CD4-positive, alpha-beta T cell (primary cell): ENCODE results near the gene CD36. TPM values are rescaled to one million over a fixed set of nuclear protein-coding genes. Genes with fewer than 3 reads are reported as not detected.

ENCODE experiments used
- ATAC-seq: fragments of 200-7000 bp; cut with Tn5 transposase; one replicate; pipeline ENCODE4 v1.10.0; 2022; ENCODE audit warnings: mild to moderate bottlenecking; ENCODE audit not compliant: poor library complexity
- CTCF ChIA-PET: fragments of 350-600 bp; sonication (Branson Sonifier 250); formaldehyde crosslinking; loops from one replicate; lab custom pipeline; 2021; ENCODE audit warnings: antibody characterized with exemption, inconsistent platforms; lab: Charles Lee
- POLR2A ChIA-PET: fragments of 350-600 bp; sonication (Branson Sonifier 250); formaldehyde crosslinking; loops from one replicate; lab custom pipeline; 2021; ENCODE audit warnings: antibody characterized with exemption, inconsistent platforms; lab: Charles Lee
- DNase-seq, 14 experiments: peaks; one replicate each; pipeline ENCODE4 v3.0.0-alpha.2; 2013 to 2020; ENCODE audit warnings: mixed read lengths in 2 of 14
- H3K27ac ChIP-seq, 2 donors: one replicate each; pipeline versions ENCODE4 v1.5.1 to v1.7.0; 2013; ENCODE audit warnings: low read length in 2 of 2, low read depth in 1 of 2, mild to moderate bottlenecking in 1 of 2
- H3K27me3 ChIP-seq, 2 experiments: 1 replicate in 1 of 2; 2 replicates in 1 of 2; pipeline versions ENCODE4 v1.6.1 to v1.7.0; 2013; ENCODE audit warnings: low read length in 2 of 2, control low read depth in 1 of 2, mild to moderate bottlenecking in 1 of 2, moderate library complexity in 1 of 2; ENCODE audit not compliant: insufficient read depth in 2 of 2, control insufficient read depth in 1 of 2
- H3K36me3 ChIP-seq: one replicate; pipeline ENCODE4 v1.6.1; 2013; ENCODE audit warnings: low read length, control low read depth; ENCODE audit not compliant: insufficient read depth
- H3K4me1 ChIP-seq: one replicate; pipeline ENCODE4 v1.6.1; 2013; ENCODE audit warnings: low read length, control low read depth; ENCODE audit not compliant: insufficient read depth
- H3K4me3 ChIP-seq: one replicate; pipeline ENCODE4 v1.5.1; 2013; ENCODE audit warnings: mild to moderate bottlenecking, low read length, moderate library complexity
- H3K9me3 ChIP-seq, 2 experiments: 1 replicate in 1 of 2; 2 replicates in 1 of 2; pipeline versions ENCODE4 v1.6.1 to v1.7.0; 2013; ENCODE audit warnings: low read length in 2 of 2, mild to moderate bottlenecking in 2 of 2, control low read depth in 1 of 2, moderate library complexity in 1 of 2; ENCODE audit not compliant: control insufficient read depth in 1 of 2, insufficient read depth in 1 of 2
- H3K27ac Mint-ChIP-seq: one replicate; pipeline ENCODE4 v1.8.0; 2020; ENCODE audit warnings: mixed read lengths
- H3K27me3 Mint-ChIP-seq: one replicate; pipeline ENCODE4 v1.8.0; 2021; ENCODE audit warnings: mixed read lengths
- H3K36me3 Mint-ChIP-seq: one replicate; pipeline ENCODE4 v1.8.0; 2021; ENCODE audit warnings: low read depth, mixed read lengths
- H3K4me1 Mint-ChIP-seq: one replicate; pipeline ENCODE4 v1.8.0; 2021; ENCODE audit warnings: low read depth, mixed read lengths
- H3K4me3 Mint-ChIP-seq: one replicate; pipeline ENCODE4 v1.8.0; 2020; ENCODE audit warnings: mild to moderate bottlenecking, mixed read lengths
- H3K9me3 Mint-ChIP-seq: one replicate; pipeline ENCODE4 v1.8.0; 2020; ENCODE audit warnings: mixed read lengths
- intact Hi-C, 2 experiments: fragments of 100-400 bp; cut with DNase I in 1 of 2; cut with micrococcal nuclease in 1 of 2; formaldehyde crosslinking; loops; one replicate each; pipeline versions ENCODE4 v1.15.1 to v1.9.0; 2023 to 2025; cut with DNase I, micrococcal nuclease
- total RNA-seq, 174 experiments: library from RNA in 2 of 174; stranded (reverse) in 2 of 174; gene quantifications; one replicate each; pipeline ENCODE4 v1.2.3 and lab custom pipeline; 2021 to 2026
- TF ChIP-seq, protein P1 (sequence below): fragments of 200-600 bp; IDR thresholded peaks from one replicate; pipeline ENCODE4 v1.8.0; 2022; ENCODE audit warnings: antibody characterized with exemption, mild to moderate bottlenecking

Gene CD36
- total RNA-seq, 2 experiments from 2014 or later, result 1.4 to 1.7 TPM

DNA sequence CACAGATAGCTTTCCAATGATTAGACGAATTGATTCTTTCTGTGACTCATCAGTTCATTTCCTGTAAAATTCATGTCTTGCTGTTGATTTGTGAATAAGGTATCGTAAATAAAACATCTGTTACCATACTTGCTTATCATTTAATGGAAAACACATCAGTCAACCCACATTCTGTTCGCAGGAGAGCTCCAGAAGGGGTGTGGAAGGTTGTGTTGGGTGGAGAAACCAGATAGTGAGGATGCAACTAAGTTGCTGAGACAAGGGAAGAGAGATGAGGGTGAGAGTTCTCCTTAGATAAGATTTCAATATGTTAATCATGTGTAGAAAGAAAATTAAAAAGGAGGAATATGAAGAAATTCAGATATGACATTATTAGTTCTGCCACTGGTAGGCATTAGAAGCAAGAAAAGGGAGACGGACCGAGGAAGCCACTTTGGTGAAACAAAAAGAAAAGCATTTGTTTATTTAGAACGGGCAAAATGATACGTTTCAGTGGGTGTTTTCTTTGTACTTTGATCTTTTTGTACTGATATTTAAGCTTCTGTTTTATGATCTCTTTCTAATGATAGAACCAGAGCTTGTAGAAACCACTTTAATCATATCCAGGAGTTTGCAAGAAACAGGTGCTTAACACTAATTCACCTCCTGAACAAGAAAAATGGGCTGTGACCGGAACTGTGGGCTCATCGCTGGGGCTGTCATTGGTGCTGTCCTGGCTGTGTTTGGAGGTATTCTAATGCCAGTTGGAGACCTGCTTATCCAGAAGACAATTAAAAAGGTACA is 7.8 kb downstream of the CD36 start:
- Mint-ChIP-seq H3K9me3 (no peaks in the 10 kb centered on the region), H3K4me3 (no peak overlapping the region), H3K4me1 (no peaks in the 10 kb centered on the region), H3K27me3 (no peaks in the 10 kb centered on the region), H3K36me3 (no peaks in the 10 kb centered on the region), H3K27ac (no peak overlapping the region)
- ATAC-seq, result no peak
- CTCF ChIA-PET, result no interaction called here
- Histone ChIP-seq H3K9me3 (no peaks in the 10 kb centered on the region), H3K27ac (no peak overlapping the region), H3K27me3 (no peaks in the 10 kb centered on the region), H3K4me3 (no peak overlapping the region), H3K36me3 (no peaks in the 10 kb centered on the region), H3K4me1 (no peaks in the 10 kb centered on the region)
- DNase-seq, result no peak
- TF ChIP-seq, protein P1, sequence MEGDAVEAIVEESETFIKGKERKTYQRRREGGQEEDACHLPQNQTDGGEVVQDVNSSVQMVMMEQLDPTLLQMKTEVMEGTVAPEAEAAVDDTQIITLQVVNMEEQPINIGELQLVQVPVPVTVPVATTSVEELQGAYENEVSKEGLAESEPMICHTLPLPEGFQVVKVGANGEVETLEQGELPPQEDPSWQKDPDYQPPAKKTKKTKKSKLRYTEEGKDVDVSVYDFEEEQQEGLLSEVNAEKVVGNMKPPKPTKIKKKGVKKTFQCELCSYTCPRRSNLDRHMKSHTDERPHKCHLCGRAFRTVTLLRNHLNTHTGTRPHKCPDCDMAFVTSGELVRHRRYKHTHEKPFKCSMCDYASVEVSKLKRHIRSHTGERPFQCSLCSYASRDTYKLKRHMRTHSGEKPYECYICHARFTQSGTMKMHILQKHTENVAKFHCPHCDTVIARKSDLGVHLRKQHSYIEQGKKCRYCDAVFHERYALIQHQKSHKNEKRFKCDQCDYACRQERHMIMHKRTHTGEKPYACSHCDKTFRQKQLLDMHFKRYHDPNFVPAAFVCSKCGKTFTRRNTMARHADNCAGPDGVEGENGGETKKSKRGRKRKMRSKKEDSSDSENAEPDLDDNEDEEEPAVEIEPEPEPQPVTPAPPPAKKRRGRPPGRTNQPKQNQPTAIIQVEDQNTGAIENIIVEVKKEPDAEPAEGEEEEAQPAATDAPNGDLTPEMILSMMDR, result no peak
- POLR2A ChIA-PET, result no interaction called here
- intact Hi-C loops, result no loop called here

GRCh38 chr7:80647436-80647835 is 9.0 kb downstream of the CD36 start:
- Histone ChIP-seq H3K4me3 (no peak overlapping the region), H3K27ac (no peak overlapping the region), H3K27me3 (no peaks in the 10 kb centered on the region), H3K4me1 (no peaks in the 10 kb centered on the region), H3K9me3 (no peaks in the 10 kb centered on the region), H3K36me3 (no peaks in the 10 kb centered on the region)
- Mint-ChIP-seq H3K4me1 (no peaks in the 10 kb centered on the region), H3K9me3 (no peaks in the 10 kb centered on the region), H3K36me3 (no peaks in the 10 kb centered on the region), H3K27ac (no peak overlapping the region), H3K4me3 (no peak overlapping the region), H3K27me3 (no peaks in the 10 kb centered on the region)
- intact Hi-C loops, result no loop called here
- POLR2A ChIA-PET, result no interaction called here
- ATAC-seq, result no peak
- TF ChIP-seq, protein P1, result no peak
- CTCF ChIA-PET, result no interaction called here
- DNase-seq, result no peak

DNA sequence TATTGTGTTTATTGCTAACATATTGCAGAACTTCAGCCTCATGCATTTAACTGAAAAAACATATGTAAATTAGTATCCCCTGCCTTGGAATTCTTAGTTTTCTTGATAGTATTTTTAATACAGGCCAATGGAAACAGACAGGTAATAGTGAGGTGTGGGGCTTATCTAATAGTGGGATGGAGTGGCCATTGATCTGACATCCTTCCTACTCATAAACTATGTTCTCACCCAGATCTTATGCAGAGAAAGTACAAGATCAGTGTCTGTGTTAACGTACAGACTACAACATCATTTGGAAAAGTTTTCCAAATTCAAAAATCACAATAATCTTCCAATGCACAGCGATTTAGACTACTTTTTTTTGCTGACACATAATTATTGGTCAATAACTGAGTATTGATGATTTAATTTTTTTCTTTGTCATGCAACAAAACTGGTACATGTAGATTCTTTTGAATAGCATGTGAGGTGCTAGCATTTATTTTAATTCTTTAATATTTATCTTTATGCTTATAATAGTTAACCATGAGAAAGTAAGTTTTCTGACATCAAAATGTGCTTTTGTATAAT is 9.7 kb downstream of the CD36 start:
- TF ChIP-seq, protein P1, result no peak
- no peak overlapping the region for H3K27ac ChIP-seq
- no peak overlapping the region for H3K4me3 ChIP-seq
- ChIA-PET POLR2A (no interaction called here), CTCF (no interaction called here)
- Mint-ChIP-seq H3K4me1 (no peaks in the 10 kb centered on the region), H3K4me3 (no peak overlapping the region), H3K36me3 (no peaks in the 10 kb centered on the region), H3K27me3 (no peaks in the 10 kb centered on the region), H3K9me3 (no peaks in the 10 kb centered on the region), H3K27ac (no peak overlapping the region)
- intact Hi-C loops, result no loop called here
- H3K27me3 ChIP-seq, result no peaks in the 10 kb centered on the region
- H3K4me1 ChIP-seq, result no peaks in the 10 kb centered on the region
- H3K36me3 ChIP-seq, result no peaks in the 10 kb centered on the region
- DNase-seq (no peak), ATAC-seq (no peak)
- no peaks in the 10 kb centered on the region for H3K9me3 ChIP-seq
